ENCODE data around the gene SCN3B.

SCN3B gene

GRCh38 chr11:123645286-123645975 is 9.0 kb downstream of the SCN3B start:
- H3K4me3 ChIP-seq (ENCODE audit: low read depth, low read length): no peak overlapping the region

GRCh38 chr11:123642435-123642834 is 12.0 kb downstream of the SCN3B start:
- ChIA-PET POLR2A (no interaction called here), CTCF (interaction anchor here (0.6 to 12.4 kb wide), 6 partner anchors 12 to 223 kb away, joined by 3 to 310 read pairs (median 4); no protein-coding TSS in a partner anchor)
- Histone ChIP-seq H3K27ac (ENCODE audit: extremely low read depth, low read depth, low read length) (no peak overlapping the region), H3K9me3 (ENCODE audit: control insufficient read depth, insufficient read depth, low read depth, low read length) (no peaks in the 10 kb centered on the region), H3K36me3 (ENCODE audit: control insufficient read depth in 2 of 2, insufficient read depth in 1 of 2, low read length in 2 of 2) (no peaks in the 10 kb centered on the region), H3K4me3 (ENCODE audit: low read depth, low read length) (no peak overlapping the region), H3K4me1 (ENCODE audit: control insufficient read depth, insufficient read depth, low read length) (no peaks in the 10 kb centered on the region)
- TF ChIP-seq ZNF239 (tag by site-specific recombination; IDR thresholded peaks at IDR 0.05) (no peak), ZNF140 (tag by site-specific recombination; IDR thresholded peaks at IDR 0.05) (0 out of 2 replicates have a peak, but pooled peaks have one; percentile 20), ELK4 (IDR thresholded peaks at IDR 0.05; ENCODE audit: borderline replicate concordance, low read depth, low read length) (no peak)

More at GRCh38 chr11:123645286-123645975, 9.0 kb downstream of the SCN3B start:
- Histone ChIP-seq H3K36me3 (ENCODE audit: control insufficient read depth in 2 of 2, insufficient read depth in 1 of 2, low read length in 2 of 2) (no peaks in the 10 kb centered on the region), H3K9me3 (ENCODE audit: control insufficient read depth, insufficient read depth, low read depth, low read length) (no peaks in the 10 kb centered on the region), H3K27ac (ENCODE audit: extremely low read depth, low read depth, low read length) (no peak overlapping the region), H3K4me1 (ENCODE audit: control insufficient read depth, insufficient read depth, low read length) (no peaks in the 10 kb centered on the region)
- ChIA-PET POLR2A (no interaction called here), CTCF (interaction anchor here (0.7 to 12.4 kb wide), 2 partner anchors 20 to 62 kb away, joined by 4 to 310 read pairs; no protein-coding TSS in a partner anchor)
- TF ChIP-seq TCF7L2 (IDR thresholded peaks at IDR 0.05; ENCODE audit: borderline replicate concordance, low read depth, low read length) (no peak), ZNF350 (tag by site-specific recombination; IDR thresholded peaks at IDR 0.05) (no peak), ZNF155 (tag by site-specific recombination; IDR thresholded peaks at IDR 0.05) (no peak), BCL6B (tag by site-specific recombination; IDR thresholded peaks at IDR 0.05) (no peak), ZBTB26 (tag by site-specific recombination; optimal IDR thresholded peaks at IDR 0.05) (no peak), ZNF560 (tag by site-specific recombination; IDR thresholded peaks at IDR 0.05; ENCODE audit: borderline replicate concordance) (no peak), ZNF239 (tag by site-specific recombination; IDR thresholded peaks at IDR 0.05) (no peak)

- POLR2A ChIA-PET: no interaction called here
- no peak overlapping the region for H3K4me3 ChIP-seq (ENCODE audit: low read depth, low read length)
- no peaks in the 10 kb centered on the region for H3K4me1 ChIP-seq (ENCODE audit: control insufficient read depth, insufficient read depth, low read length)
- H3K9me3 ChIP-seq (ENCODE audit: control insufficient read depth, insufficient read depth, low read depth, low read length): no peaks in the 10 kb centered on the region
- no peaks in the 10 kb centered on the region for H3K36me3 ChIP-seq (ENCODE audit: control insufficient read depth in 2 of 2, insufficient read depth in 1 of 2, low read length in 2 of 2)
- no peak overlapping the region for H3K27ac ChIP-seq (ENCODE audit: extremely low read depth, low read depth, low read length)
- CTCF ChIA-PET: interaction anchor here (0.6 to 12.4 kb wide), 11 partner anchors 12 to 439 kb away, joined by 3 to 310 read pairs (median 4); no protein-coding TSS in a partner anchor
- TF ChIP-seq ZNF248 (tag by site-specific recombination; IDR thresholded peaks at IDR 0.05) (no peak), ZNF18 (tag by site-specific recombination; IDR thresholded peaks at IDR 0.05) (no peak), IKZF3 (tag by site-specific recombination; IDR thresholded peaks at IDR 0.05) (no peak), ZNF510 (tag by site-specific recombination; IDR thresholded peaks at IDR 0.05; ENCODE audit: insufficient replicate concordance) (no peak), ZNF660 (tag by site-specific recombination; IDR thresholded peaks at IDR 0.05) (no peak), ZNF624 (tag by site-specific recombination; IDR thresholded peaks at IDR 0.05) (no peak), TSHZ1 (tag by site-specific recombination; IDR thresholded peaks at IDR 0.05; ENCODE audit: borderline replicate concordance) (no peak), ZNF596 (tag by site-specific recombination; IDR thresholded peaks at IDR 0.05) (no peak), ZNF791 (tag by site-specific recombination; IDR thresholded peaks at IDR 0.05) (no peak)
These were observed 13.0 kb downstream of the SCN3B start for GRCh38 chr11:123641495-123641840.

All from HEK293 (cell line).